BLaER1 treated with 17β-estradiol and CSF1 and Interleukin-3, amounts not matched to agents 10 nM and 100 nM (cell line): ENCODE data around the gene ARFIP2.

ENCODE experiments used
- H3K27ac ChIP-seq, 11 experiments: shearing (Covaris generic); formaldehyde crosslinking; 2 replicates each; pipeline ENCODE4 v1.8.1; 2022
- H3K27me3 ChIP-seq, 11 experiments: shearing (Covaris generic); formaldehyde crosslinking; 2 replicates each; pipeline ENCODE4 v1.8.1; 2022
- H3K36me3 ChIP-seq, 11 experiments: shearing (Covaris generic); formaldehyde crosslinking; 2 replicates each; pipeline ENCODE4 v1.8.1; 2022
- H3K4me1 ChIP-seq, 10 experiments: shearing (Covaris generic); formaldehyde crosslinking; 2 replicates each; pipeline ENCODE4 v1.8.1; 2022
- H3K4me2 ChIP-seq, 11 experiments: shearing (Covaris generic); formaldehyde crosslinking; 2 replicates each; pipeline ENCODE4 v1.8.1; 2022
- H3K4me3 ChIP-seq, 10 experiments: shearing (Covaris generic); formaldehyde crosslinking; 2 replicates each; pipeline ENCODE4 v1.8.1; 2022
- H3K9ac ChIP-seq, 11 experiments: shearing (Covaris generic); formaldehyde crosslinking; 2 replicates each; pipeline ENCODE4 v1.8.1; 2022
- H3K9me3 ChIP-seq, 11 experiments: shearing (Covaris generic); formaldehyde crosslinking; replicated peaks in 1 of 11; 2 replicates each; pipeline ENCODE4 v1.8.1; 2022
- H4K20me1 ChIP-seq, 11 experiments: shearing (Covaris generic); formaldehyde crosslinking; 2 replicates each; pipeline ENCODE4 v1.8.1; 2022
- Cebpa-rat ChIP-seq, 11 experiments: shearing (Covaris generic); IDR thresholded peaks; 2 replicates each; pipeline ENCODE4 v1.8.1; 2022

The ARFIP2 gene

DNA sequence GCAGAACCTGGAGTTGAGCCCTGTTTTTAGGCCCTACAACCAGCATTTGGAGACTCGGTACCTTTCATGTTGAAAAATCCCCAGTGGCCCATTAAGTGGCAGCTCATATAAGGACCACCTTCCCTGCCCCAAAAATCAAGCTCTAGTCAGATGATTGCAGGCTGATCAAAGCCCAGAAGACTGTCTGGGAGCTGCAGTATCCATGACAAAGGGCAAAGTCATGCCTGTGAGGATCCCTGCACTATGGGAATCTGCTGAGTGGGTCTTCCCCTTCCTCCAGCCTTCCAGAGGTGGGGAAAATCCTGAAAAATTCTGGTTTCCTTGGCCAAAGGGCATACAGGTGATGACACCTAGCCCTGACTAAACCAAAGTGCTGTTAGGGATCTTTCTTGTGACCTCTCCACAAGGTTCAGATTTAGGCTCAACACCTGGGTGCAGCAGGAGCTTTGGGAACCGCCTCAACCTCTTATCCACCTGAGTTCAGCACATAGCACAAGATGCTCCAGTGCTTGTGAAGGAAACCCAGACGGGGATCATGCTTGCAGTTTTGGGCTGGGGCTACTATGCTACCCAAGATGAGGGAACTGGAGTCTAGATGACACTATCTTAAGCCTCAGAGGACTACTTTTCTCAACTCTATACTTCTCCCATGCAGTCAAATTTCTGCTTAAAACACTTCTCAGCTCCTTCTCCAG lies 6.2 kb downstream of the ARFIP2 start:
- Histone ChIP-seq H3K9me3 (no peaks in the 10 kb centered on the region), H3K36me3 (peaks cover 29 to 39% (median 33%) of the 10 kb centered on the region in 11 experiments), H3K9ac (0 out of 22 replicates have a peak overlapping the region, but pooled peaks of 1 of the 11 experiments have one; percentile 74), H3K27ac (peak overlapping the region in 2 of 11 experiments; percentile 58 to 75; a peak in 1 of 22 replicates), H3K4me3 (peak overlapping the region in 1 of 10 experiments; percentile 79; a peak in 1 of 20 replicates), H3K27me3 (no peaks in the 10 kb centered on the region), H3K4me2 (peak overlapping the region in 7 of 11 experiments; percentile 84 to 95 (median 91); a peak in 6 of 22 replicates), H4K20me1 (peaks cover 0 to 26% (median 0%) of the 10 kb centered on the region in 11 experiments; a peak in 4 of 22 replicates), H3K4me1 (peaks cover 34 to 62% (median 43%) of the 10 kb centered on the region in 10 experiments)
- no peak for TF ChIP-seq Cebpa-rat (IDR thresholded peaks at IDR 0.05)

- no peaks in the 10 kb centered on the region for H3K27me3 ChIP-seq
- H3K9me3 ChIP-seq = no peaks in the 10 kb centered on the region
- H3K4me3 ChIP-seq = peak overlapping the region; percentile 73 to 87 (median 79); a peak in 19 of 20 replicates
- peak overlapping the region; percentile 84 to 97 (median 91) for H3K4me2 ChIP-seq
- H3K4me1 ChIP-seq = peaks cover 34 to 62% (median 44%) of the 10 kb centered on the region in 10 experiments
- peaks cover 29 to 34% (median 29%) of the 10 kb centered on the region in 11 experiments for H3K36me3 ChIP-seq
- peaks cover 0 to 26% (median 0%) of the 10 kb centered on the region in 11 experiments; a peak in 4 of 22 replicates for H4K20me1 ChIP-seq
- H3K27ac ChIP-seq = peak overlapping the region; percentile 40 to 75 (median 65); a peak in 21 of 22 replicates
- no peak for TF ChIP-seq Cebpa-rat (IDR thresholded peaks at IDR 0.05)
- peak overlapping the region; percentile 55 to 84 (median 76) for H3K9ac ChIP-seq
Observed at GRCh38 chr11:6474413-6474792, 6.7 kb downstream of the ARFIP2 start.

- H3K4me2 ChIP-seq = peak within 1 kb of the TSS; percentile 92 to 98 (median 95)
- H3K4me3 ChIP-seq = peak within 1 kb of the TSS; percentile 73 to 87 (median 79)
- no peak for TF ChIP-seq Cebpa-rat (IDR thresholded peaks at IDR 0.05)
- peak within 1 kb of the TSS; percentile 74 to 88 (median 83) for H3K9ac ChIP-seq
- peaks cover 22 to 27% (median 23%) of the 10 kb centered on the region in 11 experiments for H3K36me3 ChIP-seq
- no peaks in the 10 kb centered on the region for H3K9me3 ChIP-seq
- peaks cover 0 to 21% (median 0%) of the 10 kb centered on the region in 11 experiments; a peak in 4 of 22 replicates for H4K20me1 ChIP-seq
- no peaks in the 10 kb centered on the region for H3K27me3 ChIP-seq
- peaks cover 41 to 62% (median 48%) of the 10 kb centered on the region in 10 experiments for H3K4me1 ChIP-seq
- peak within 1 kb of the TSS; percentile 64 to 79 (median 71) for H3K27ac ChIP-seq
Observed at GRCh38 chr11:6473451-6474412, 7.4 kb downstream of the ARFIP2 start, which contains the start of gene TRIM3. TRIM3 (minus strand) TSS chr11:6473941; CDS start chr11:6465695, 8,246 bp downstream.

- Histone ChIP-seq H3K4me2 (peak overlapping the region; percentile 92 to 98 (median 95)), H3K27ac (no peak overlapping the region), H3K4me3 (peak overlapping the region; percentile 73 to 87 (median 79)), H4K20me1 (peaks cover 0 to 14% (median 0%) of the 10 kb centered on the region in 11 experiments; a peak in 4 of 22 replicates), H3K27me3 (no peaks in the 10 kb centered on the region), H3K4me1 (peaks cover 46 to 64% (median 52%) of the 10 kb centered on the region in 10 experiments), H3K9ac (peak overlapping the region; percentile 24 to 81 (median 48); a peak in 12 of 22 replicates), H3K36me3 (peaks cover 14 to 19% (median 15%) of the 10 kb centered on the region in 11 experiments), H3K9me3 (no peaks in the 10 kb centered on the region)
- TF ChIP-seq Cebpa-rat (IDR thresholded peaks at IDR 0.05) = no peak
Observed at GRCh38 chr11:6472934-6473333, 8.2 kb downstream of the ARFIP2 start.

DNA sequence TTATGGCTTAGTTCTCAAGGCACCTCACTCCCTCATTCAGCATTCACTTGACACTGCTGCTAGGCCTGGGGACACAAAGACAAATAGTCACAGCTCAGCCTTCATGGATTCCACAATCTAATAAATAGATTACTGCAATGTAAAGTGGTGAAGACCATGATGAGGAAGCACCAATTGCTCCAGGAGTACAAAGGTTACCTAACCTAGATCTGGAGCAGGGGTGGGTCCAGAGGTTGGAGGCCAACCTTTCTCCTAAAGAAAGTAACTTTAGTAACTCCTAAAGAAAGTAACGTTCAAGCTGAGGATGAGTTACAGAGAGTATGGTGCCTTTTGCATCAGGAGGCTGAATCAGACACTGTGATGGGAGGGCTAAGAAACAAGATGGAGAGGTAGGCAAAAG lies 11.5 kb downstream of the ARFIP2 start:
- Histone ChIP-seq H3K9me3 (no peaks in the 10 kb centered on the region), H3K4me3 (no peak overlapping the region), H4K20me1 (peaks cover 0 to 5% (median 0%) of the 10 kb centered on the region in 11 experiments; a peak in 2 of 22 replicates), H3K9ac (no peak overlapping the region; a peak in 2 of 22 replicates), H3K27ac (peak overlapping the region in 6 of 11 experiments; percentile 6 to 59 (median 32); a peak in 9 of 22 replicates), H3K4me2 (peak overlapping the region; percentile 50 to 97 (median 64)), H3K4me1 (peaks cover 46 to 55% (median 49%) of the 10 kb centered on the region in 10 experiments), H3K36me3 (peaks cover 0 to 17% (median 7%) of the 10 kb centered on the region in 11 experiments; a peak in 13 of 22 replicates), H3K27me3 (no peaks in the 10 kb centered on the region)
- no peak for TF ChIP-seq Cebpa-rat (IDR thresholded peaks at IDR 0.05)

- no peak overlapping the region for H3K4me3 ChIP-seq
- H3K4me1 ChIP-seq = peaks cover 40 to 49% (median 43%) of the 10 kb centered on the region in 10 experiments
- no peaks in the 10 kb centered on the region for H3K9me3 ChIP-seq
- peaks cover 0 to 5% (median 0%) of the 10 kb centered on the region in 11 experiments; a peak in 2 of 22 replicates for H4K20me1 ChIP-seq
- H3K27ac ChIP-seq = peak overlapping the region in 6 of 11 experiments; percentile 6 to 59 (median 32); a peak in 9 of 22 replicates
- peak overlapping the region; percentile 50 to 97 (median 64) for H3K4me2 ChIP-seq
- TF ChIP-seq Cebpa-rat (IDR thresholded peaks at IDR 0.05) = no peak
- no peak overlapping the region; a peak in 2 of 22 replicates for H3K9ac ChIP-seq
- H3K27me3 ChIP-seq = no peaks in the 10 kb centered on the region
- peaks cover 0 to 23% (median 11%) of the 10 kb centered on the region in 11 experiments; a peak in 17 of 22 replicates for H3K36me3 ChIP-seq
Observed at GRCh38 chr11:6468712-6469495, 12.2 kb downstream of the ARFIP2 start.

DNA sequence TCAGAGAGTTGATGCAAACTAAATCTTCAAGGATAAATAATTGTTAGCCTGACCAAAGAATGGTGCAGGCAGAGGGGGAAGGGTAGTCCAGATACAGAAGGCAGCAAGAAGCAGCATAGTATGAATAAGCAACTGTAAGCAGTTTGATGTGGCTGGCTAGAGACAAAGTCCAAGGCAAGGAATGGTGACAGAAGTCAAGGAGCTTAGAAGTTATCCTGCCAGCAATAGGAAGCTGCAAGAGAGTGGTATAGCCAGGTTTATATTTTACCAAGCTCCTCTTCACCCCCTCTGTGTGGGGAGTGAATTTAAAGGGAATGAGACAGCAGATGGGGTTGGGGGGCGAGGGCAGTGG lies 22.1 kb downstream of the ARFIP2 start:
- TF ChIP-seq Cebpa-rat (IDR thresholded peaks at IDR 0.05) = no peak
- Histone ChIP-seq H3K27ac (no peak overlapping the region), H3K4me3 (no peak overlapping the region), H3K9me3 (no peaks in the 10 kb centered on the region), H3K36me3 (peaks cover 28 to 100% (median 56%) of the 10 kb centered on the region in 11 experiments; a peak in 21 of 22 replicates), H4K20me1 (peaks cover 0 to 5% (median 0%) of the 10 kb centered on the region in 11 experiments; a peak in 3 of 22 replicates), H3K4me1 (no peaks in the 10 kb centered on the region), H3K27me3 (no peaks in the 10 kb centered on the region), H3K4me2 (no peak overlapping the region), H3K9ac (no peak overlapping the region)
